Neural progenitor cell (in vitro differentiated cells): ENCODE results near the gene PLSCR1. TPM values are rescaled to one million over a fixed set of nuclear protein-coding genes. Genes with fewer than 3 reads are reported as not detected.

Experiments
- DNase-seq: peaks from one replicate; pipeline ENCODE4 v3.0.0-alpha.2; 2016; ENCODE audit warnings: low spot score
- H2AFZ ChIP-seq: fragments of 200-600 bp; sonication (generic); replicated peaks from 2 replicates; pipeline ENCODE4 v1.6.1; 2016; ENCODE audit warnings: antibody characterized with exemption
- H3F3A ChIP-seq: fragments of 200-600 bp; sonication (generic); 2 replicates; pipeline ENCODE4 v1.6.1; 2016; ENCODE audit warnings: antibody characterized with exemption, low read depth
- H3K27ac ChIP-seq: fragments of 200-600 bp; sonication (generic); 2 replicates; pipeline ENCODE4 v1.5.1; 2016; ENCODE audit warnings: mild to moderate bottlenecking
- H3K27me3 ChIP-seq: fragments of 200-600 bp; sonication (generic); 2 replicates; pipeline ENCODE4 v1.6.1; 2016; ENCODE audit warnings: mild to moderate bottlenecking, moderate library complexity
- H3K36me3 ChIP-seq: fragments of 200-600 bp; sonication (generic); 2 replicates; pipeline ENCODE4 v1.5.1; 2016
- H3K4me1 ChIP-seq: fragments of 200-600 bp; sonication (generic); 2 replicates; pipeline ENCODE4 v1.6.1; 2016; ENCODE audit warnings: mixed run types
- H3K4me2 ChIP-seq: fragments of 200-600 bp; sonication (generic); 2 replicates; pipeline ENCODE4 v1.6.1; 2016
- H3K4me3 ChIP-seq: fragments of 200-600 bp; sonication (generic); 2 replicates; pipeline ENCODE4 v1.5.1; 2016
- H3K79me2 ChIP-seq: fragments of 200-600 bp; sonication (generic); 2 replicates; pipeline ENCODE4 v1.6.1; 2016; ENCODE audit warnings: low read depth
- H3K9ac ChIP-seq: fragments of 200-600 bp; sonication (generic); 2 replicates; pipeline ENCODE4 v1.6.1; 2016
- H3K9me3 ChIP-seq: fragments of 200-600 bp; sonication (generic); 2 replicates; pipeline ENCODE4 v1.5.1; 2016; ENCODE audit warnings: low read depth
- H4K20me1 ChIP-seq: fragments of 200-600 bp; sonication (generic); 2 replicates; pipeline ENCODE4 v1.6.1; 2016; ENCODE audit warnings: low read depth
- H3K27ac Mint-ChIP-seq: 3 replicates; pipeline ENCODE4 v1.8.0; 2021; ENCODE audit warnings: mixed read lengths
- H3K27me3 Mint-ChIP-seq: 2 replicates; pipeline ENCODE4 v1.8.0; 2022; ENCODE audit warnings: low read depth, mild to moderate bottlenecking, inconsistent platforms, moderate library complexity, mixed read lengths; ENCODE audit not compliant: insufficient read depth
- H3K36me3 Mint-ChIP-seq: 3 replicates; pipeline ENCODE4 v1.8.0; 2021; ENCODE audit warnings: mixed read lengths
- H3K4me1 Mint-ChIP-seq: 3 replicates; pipeline ENCODE4 v1.8.0; 2021; ENCODE audit warnings: mixed read lengths
- H3K4me3 Mint-ChIP-seq: 3 replicates; pipeline ENCODE4 v1.8.0; 2021; ENCODE audit warnings: mild to moderate bottlenecking, moderate library complexity, mixed read lengths
- H3K9me3 Mint-ChIP-seq: 3 replicates; pipeline ENCODE4 v1.8.0; 2020; ENCODE audit warnings: mixed read lengths
- EZH2 ChIP-seq: fragments of 200-600 bp; sonication (generic); IDR thresholded peaks from 2 replicates; pipeline ENCODE4 v1.6.1; 2017; ENCODE audit warnings: antibody characterized with exemption, mild to moderate bottlenecking, moderate library complexity
- EZH2phosphoT487 ChIP-seq: fragments of 200-600 bp; sonication (generic); IDR thresholded peaks from 2 replicates; pipeline ENCODE4 v1.6.1; 2017; ENCODE audit warnings: antibody characterized with exemption
- total RNA-seq: library from RNA; depleted of rRNA; stranded (reverse); fragments of >200 nt; gene quantifications from 2 replicates; pipeline ENCODE4 v1.2.3, GENCODE V29; 2015; ENCODE audit warnings: low replicate concordance
- TF ChIP-seq, protein P1 (sequence below): fragments of 200-600 bp; sonication (generic); IDR thresholded peaks from 2 replicates; pipeline ENCODE4 v1.5.1; 2017; ENCODE audit warnings: antibody characterized with exemption, mild to moderate bottlenecking

The PLSCR1 gene
- total RNA-seq, 1 donor from 2014 or later, result 23.9 TPM

DNA sequence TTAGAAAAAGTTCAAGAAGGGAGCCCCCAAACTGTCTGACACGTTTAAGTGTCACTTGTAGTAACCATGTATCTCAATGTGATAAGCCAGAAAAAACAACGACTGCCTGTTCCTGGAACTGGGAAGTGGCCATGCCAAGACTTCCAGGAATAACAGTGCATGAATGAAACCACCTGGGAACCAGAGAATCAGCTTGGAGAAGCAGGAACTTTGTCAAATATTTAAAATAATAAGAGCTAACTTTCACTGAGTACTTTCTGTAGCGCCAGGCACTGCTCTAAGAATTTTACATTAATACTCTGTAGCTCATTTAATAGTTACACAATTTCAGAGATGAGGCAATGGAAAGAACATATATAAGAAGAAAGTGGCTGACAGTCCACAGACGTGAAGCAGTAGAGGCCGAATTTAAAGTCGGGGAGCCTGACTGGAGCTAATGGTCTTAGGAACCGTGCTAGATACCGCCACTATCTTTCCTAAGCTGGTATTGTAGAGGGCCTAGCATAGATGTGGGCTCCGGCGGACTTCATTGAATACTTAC, 876 bp downstream of the PLSCR1 start:
- Histone ChIP-seq H3K4me3 (peak overlapping the region; percentile 60), H3K9ac (no peak overlapping the region), H3K4me2 (peak overlapping the region; percentile 77), H3F3A (no peaks in the 10 kb centered on the region), H3K27me3 (peaks cover 3% of the 10 kb centered on the region), H3K36me3 (no peaks in the 10 kb centered on the region), H2AFZ (peak overlapping the region; percentile 94), H3K4me1 (no peaks in the 10 kb centered on the region), H4K20me1 (no peaks in the 10 kb centered on the region), H3K9me3 (no peaks in the 10 kb centered on the region), H3K79me2 (peaks cover 7% of the 10 kb centered on the region), H3K27ac (no peak overlapping the region)
- Mint-ChIP-seq H3K27ac (no peak overlapping the region), H3K4me1 (peaks cover 11% of the 10 kb centered on the region), H3K27me3 (no peaks in the 10 kb centered on the region), H3K36me3 (peaks cover 8% of the 10 kb centered on the region), H3K9me3 (peaks cover 3% of the 10 kb centered on the region), H3K4me3 (peak overlapping the region; percentile 91)
- no peak for DNase-seq
- TF ChIP-seq, protein P1, sequence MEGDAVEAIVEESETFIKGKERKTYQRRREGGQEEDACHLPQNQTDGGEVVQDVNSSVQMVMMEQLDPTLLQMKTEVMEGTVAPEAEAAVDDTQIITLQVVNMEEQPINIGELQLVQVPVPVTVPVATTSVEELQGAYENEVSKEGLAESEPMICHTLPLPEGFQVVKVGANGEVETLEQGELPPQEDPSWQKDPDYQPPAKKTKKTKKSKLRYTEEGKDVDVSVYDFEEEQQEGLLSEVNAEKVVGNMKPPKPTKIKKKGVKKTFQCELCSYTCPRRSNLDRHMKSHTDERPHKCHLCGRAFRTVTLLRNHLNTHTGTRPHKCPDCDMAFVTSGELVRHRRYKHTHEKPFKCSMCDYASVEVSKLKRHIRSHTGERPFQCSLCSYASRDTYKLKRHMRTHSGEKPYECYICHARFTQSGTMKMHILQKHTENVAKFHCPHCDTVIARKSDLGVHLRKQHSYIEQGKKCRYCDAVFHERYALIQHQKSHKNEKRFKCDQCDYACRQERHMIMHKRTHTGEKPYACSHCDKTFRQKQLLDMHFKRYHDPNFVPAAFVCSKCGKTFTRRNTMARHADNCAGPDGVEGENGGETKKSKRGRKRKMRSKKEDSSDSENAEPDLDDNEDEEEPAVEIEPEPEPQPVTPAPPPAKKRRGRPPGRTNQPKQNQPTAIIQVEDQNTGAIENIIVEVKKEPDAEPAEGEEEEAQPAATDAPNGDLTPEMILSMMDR, result no peak
- TF ChIP-seq EZH2phosphoT487 (no peak), EZH2 (no peak)

DNA sequence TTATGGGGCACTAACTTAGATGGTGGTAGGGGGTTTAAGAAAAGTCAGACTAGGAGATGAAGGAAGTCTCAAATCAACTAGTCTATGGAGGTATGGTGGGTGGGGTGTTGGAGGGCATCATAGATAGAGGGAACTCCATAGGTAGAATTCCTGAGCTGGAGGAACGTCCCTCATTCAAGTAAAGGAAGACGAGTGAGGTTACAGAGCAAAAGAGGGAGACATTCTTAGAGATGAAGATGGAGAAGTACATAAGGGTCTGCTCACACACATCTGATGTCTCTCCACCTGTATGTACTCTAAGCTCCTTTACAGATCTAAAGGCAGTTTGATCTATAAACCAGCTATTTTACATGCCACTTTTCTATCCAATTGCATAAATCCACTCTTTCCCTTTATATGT, 1.4 kb downstream of the PLSCR1 start:
- Histone ChIP-seq H3K79me2 (peaks cover 7% of the 10 kb centered on the region), H4K20me1 (no peaks in the 10 kb centered on the region), H3K4me3 (peak overlapping the region; percentile 60), H3K4me1 (no peaks in the 10 kb centered on the region), H3K36me3 (no peaks in the 10 kb centered on the region), H3K27me3 (peaks cover 3% of the 10 kb centered on the region), H3K4me2 (peak overlapping the region; percentile 77), H3F3A (no peaks in the 10 kb centered on the region), H3K27ac (no peak overlapping the region), H3K9me3 (no peaks in the 10 kb centered on the region), H2AFZ (no peak overlapping the region), H3K9ac (no peak overlapping the region)
- H3K9me3 Mint-ChIP-seq, result peaks cover 3% of the 10 kb centered on the region
- TF ChIP-seq EZH2phosphoT487 (no peak), EZH2 (no peak)
- TF ChIP-seq, protein P1, result no peak
- peaks cover 11% of the 10 kb centered on the region for H3K4me1 Mint-ChIP-seq
- H3K27ac Mint-ChIP-seq, result no peak overlapping the region
- H3K4me3 Mint-ChIP-seq, result peak overlapping the region; percentile 91
- DNase-seq, result no peak
- peaks cover 10% of the 10 kb centered on the region for H3K36me3 Mint-ChIP-seq
- no peaks in the 10 kb centered on the region for H3K27me3 Mint-ChIP-seq

- Histone ChIP-seq H3K4me3 (no peak overlapping the region), H4K20me1 (no peaks in the 10 kb centered on the region), H3K9ac (no peak overlapping the region), H3F3A (no peaks in the 10 kb centered on the region), H3K4me2 (no peak overlapping the region), H3K9me3 (no peaks in the 10 kb centered on the region), H3K27ac (no peak overlapping the region), H3K4me1 (no peaks in the 10 kb centered on the region), H2AFZ (no peak overlapping the region), H3K79me2 (peaks cover 7% of the 10 kb centered on the region), H3K36me3 (no peaks in the 10 kb centered on the region), H3K27me3 (peaks cover 3% of the 10 kb centered on the region)
- Mint-ChIP-seq H3K4me1 (peaks cover 13% of the 10 kb centered on the region), H3K9me3 (peaks cover 3% of the 10 kb centered on the region), H3K27ac (no peak overlapping the region), H3K36me3 (peaks cover 14% of the 10 kb centered on the region), H3K4me3 (no peak overlapping the region), H3K27me3 (no peaks in the 10 kb centered on the region)
- no peak for DNase-seq
- no peak for TF ChIP-seq EZH2
- TF ChIP-seq, protein P1, result no peak
- TF ChIP-seq EZH2phosphoT487, result no peak
These were observed 2.2 kb downstream of the PLSCR1 start for GRCh38 chr3:146542179-146542578.
